WTC11 (cell line): ENCODE results near the gene CPOX.

ENCODE experiments used
- CTCF ChIP-seq: fragments of 200-600 bp; IDR thresholded peaks from 2 replicates; pipeline ENCODE4 v1.8.0; 2022; ENCODE audit warnings: antibody characterized with exemption
- NR3C1 ChIP-seq: sonication (generic); formaldehyde crosslinking; conservative IDR thresholded peaks from 2 replicates; pipeline ENCODE4 v1.8.1; 2023; ENCODE audit warnings: low read depth, mild to moderate bottlenecking, missing genetic modification reagents
- RELA ChIP-seq: sonication (generic); formaldehyde crosslinking; IDR thresholded peaks from 2 replicates; pipeline ENCODE4 v1.8.1; 2022; ENCODE audit warnings: missing genetic modification reagents, mild to moderate bottlenecking, borderline replicate concordance
- USF2 ChIP-seq: sonication (generic); formaldehyde crosslinking; IDR thresholded peaks from 2 replicates; pipeline ENCODE4 v1.8.1; 2023; ENCODE audit warnings: mild to moderate bottlenecking, missing genetic modification reagents, moderate library complexity

GRCh38 chr3:98541695-98542094, 51.7 kb downstream of the CPOX start:
- TF ChIP-seq RELA (CRISPR knock-in tag) (no peak), USF2 (CRISPR knock-in tag) (no peak), CTCF (no peak), NR3C1 (CRISPR knock-in tag) (no peak)
